ENCODE data around the gene KLF1.
"Not testable (repeated sequence)": the region's sequence is repeated elsewhere in the genome, so short reads cannot be mapped to it uniquely, and the experiment has no call there.

DNA sequence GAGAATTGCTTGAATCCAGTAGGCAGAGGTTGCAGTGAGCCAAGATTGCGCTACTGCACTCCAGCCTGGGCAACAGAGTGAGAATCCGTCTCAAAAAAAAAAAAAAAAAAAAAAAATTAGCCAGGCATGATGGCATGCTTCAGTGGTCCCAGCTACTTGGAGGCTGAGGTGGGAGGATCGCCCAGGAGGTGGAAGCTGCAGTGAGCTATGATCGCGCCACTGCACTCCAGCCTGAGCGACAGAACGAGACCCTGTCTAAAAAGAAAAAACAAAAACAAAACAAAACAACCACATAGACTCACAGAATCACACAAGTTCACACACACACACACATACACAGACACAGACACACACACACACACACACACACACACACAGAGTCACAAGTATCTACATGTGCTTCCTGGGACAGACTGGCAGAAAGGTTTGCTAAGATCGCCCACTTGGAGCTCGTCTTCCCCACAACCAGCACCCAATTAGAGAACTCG, 3.3 kb upstream of the KLF1 start:
- TF ChIP-seq, protein P1, sequence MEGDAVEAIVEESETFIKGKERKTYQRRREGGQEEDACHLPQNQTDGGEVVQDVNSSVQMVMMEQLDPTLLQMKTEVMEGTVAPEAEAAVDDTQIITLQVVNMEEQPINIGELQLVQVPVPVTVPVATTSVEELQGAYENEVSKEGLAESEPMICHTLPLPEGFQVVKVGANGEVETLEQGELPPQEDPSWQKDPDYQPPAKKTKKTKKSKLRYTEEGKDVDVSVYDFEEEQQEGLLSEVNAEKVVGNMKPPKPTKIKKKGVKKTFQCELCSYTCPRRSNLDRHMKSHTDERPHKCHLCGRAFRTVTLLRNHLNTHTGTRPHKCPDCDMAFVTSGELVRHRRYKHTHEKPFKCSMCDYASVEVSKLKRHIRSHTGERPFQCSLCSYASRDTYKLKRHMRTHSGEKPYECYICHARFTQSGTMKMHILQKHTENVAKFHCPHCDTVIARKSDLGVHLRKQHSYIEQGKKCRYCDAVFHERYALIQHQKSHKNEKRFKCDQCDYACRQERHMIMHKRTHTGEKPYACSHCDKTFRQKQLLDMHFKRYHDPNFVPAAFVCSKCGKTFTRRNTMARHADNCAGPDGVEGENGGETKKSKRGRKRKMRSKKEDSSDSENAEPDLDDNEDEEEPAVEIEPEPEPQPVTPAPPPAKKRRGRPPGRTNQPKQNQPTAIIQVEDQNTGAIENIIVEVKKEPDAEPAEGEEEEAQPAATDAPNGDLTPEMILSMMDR (IDR thresholded peaks at IDR 0.05; ENCODE audit: insufficient read depth, low read depth, low read length), result not testable (repeated sequence)
- not testable (repeated sequence) for TF ChIP-seq EZH2 (IDR thresholded peaks at IDR 0.05; ENCODE audit: insufficient read depth, low read length)
